Gastrocnemius medialis (tissue), 4 donors: ENCODE results near the gene MEX3A.

Experiments
- POLR2A ChIP-seq, 2 donors: fragments of 450-650 bp; IDR thresholded peaks; one replicate each; pipeline ENCODE4 v1.6.1; 2017; ENCODE audit warnings: antibody characterized with exemption in 2 of 2, mild to moderate bottlenecking in 2 of 2, moderate library complexity in 2 of 2
- TF ChIP-seq, protein P1 (sequence below), 5 experiments: fragments of 450-650 bp in 3 of 5; fragments of 200-600 bp in 2 of 5; sonication (generic) in 2 of 5; IDR thresholded peaks in 4 of 5; conservative IDR thresholded peaks in 1 of 5; 1 replicate in 4 of 5; 2 replicates in 1 of 5; pipeline ENCODE4 v1.5.1; 2016 to 2019; ENCODE audit warnings: antibody characterized with exemption in 5 of 5, mild to moderate bottlenecking in 3 of 5, moderate library complexity in 3 of 5

DNA sequence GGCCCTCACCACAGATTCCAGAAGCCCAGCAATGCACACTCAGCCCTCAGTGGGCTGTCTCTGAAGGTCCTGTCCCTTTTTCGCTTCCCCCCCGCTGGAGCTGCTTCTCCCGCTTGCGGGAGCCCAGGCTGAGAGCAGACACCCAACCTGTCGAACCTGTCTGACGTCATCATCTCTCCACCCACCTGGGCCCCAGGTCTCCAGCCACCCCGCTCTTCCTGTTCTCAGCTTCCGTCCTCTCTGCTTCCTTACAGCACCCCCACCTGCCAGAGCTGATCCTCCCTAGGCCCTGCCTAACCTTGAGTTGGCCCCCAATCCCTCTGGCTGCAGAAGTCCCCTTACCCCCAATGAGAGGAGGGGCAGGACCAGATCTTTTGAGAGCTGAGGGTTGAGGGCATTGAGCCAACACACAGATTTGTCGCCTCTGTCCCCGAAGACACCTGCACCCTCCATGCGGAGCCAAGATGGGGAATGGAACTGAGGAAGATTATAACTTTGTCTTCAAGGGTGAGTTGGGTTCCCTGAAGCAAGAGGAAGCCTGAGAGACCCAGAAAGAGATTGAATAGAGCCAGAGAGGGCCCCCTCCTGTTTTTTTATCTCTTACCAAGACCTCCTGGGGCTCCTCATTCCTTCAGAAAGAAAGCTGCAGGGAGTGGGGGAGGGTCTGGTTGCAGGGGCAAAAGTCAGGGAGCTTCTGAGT lies 21.2 kb downstream of the MEX3A start, which contains the start of gene RAB25:
- TF ChIP-seq, protein P1, sequence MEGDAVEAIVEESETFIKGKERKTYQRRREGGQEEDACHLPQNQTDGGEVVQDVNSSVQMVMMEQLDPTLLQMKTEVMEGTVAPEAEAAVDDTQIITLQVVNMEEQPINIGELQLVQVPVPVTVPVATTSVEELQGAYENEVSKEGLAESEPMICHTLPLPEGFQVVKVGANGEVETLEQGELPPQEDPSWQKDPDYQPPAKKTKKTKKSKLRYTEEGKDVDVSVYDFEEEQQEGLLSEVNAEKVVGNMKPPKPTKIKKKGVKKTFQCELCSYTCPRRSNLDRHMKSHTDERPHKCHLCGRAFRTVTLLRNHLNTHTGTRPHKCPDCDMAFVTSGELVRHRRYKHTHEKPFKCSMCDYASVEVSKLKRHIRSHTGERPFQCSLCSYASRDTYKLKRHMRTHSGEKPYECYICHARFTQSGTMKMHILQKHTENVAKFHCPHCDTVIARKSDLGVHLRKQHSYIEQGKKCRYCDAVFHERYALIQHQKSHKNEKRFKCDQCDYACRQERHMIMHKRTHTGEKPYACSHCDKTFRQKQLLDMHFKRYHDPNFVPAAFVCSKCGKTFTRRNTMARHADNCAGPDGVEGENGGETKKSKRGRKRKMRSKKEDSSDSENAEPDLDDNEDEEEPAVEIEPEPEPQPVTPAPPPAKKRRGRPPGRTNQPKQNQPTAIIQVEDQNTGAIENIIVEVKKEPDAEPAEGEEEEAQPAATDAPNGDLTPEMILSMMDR (IDR thresholded peaks at IDR 0.05 in 4 of 5, conservative IDR thresholded peaks at IDR 0.05 in 1 of 5): no peak
- TF ChIP-seq POLR2A (IDR thresholded peaks at IDR 0.05): no peak
